GM12878 (cell line): ENCODE data around the gene SWT1. TPM values are rescaled to one million over a fixed set of nuclear protein-coding genes. Genes with fewer than 3 reads are reported as not detected.

Experiments used
- ASH2L ChIP-seq: fragments of 300-600, 200-600 bp; sonication (generic); IDR thresholded peaks from 2 replicates; pipeline ENCODE4 v1.6.1; 2017; ENCODE audit warnings: low read depth, mild to moderate bottlenecking, borderline replicate concordance
- ATF2 ChIP-seq: IDR thresholded peaks from 2 replicates; pipeline ENCODE4 v1.6.1; 2012; ENCODE audit warnings: low read length, inconsistent platforms
- CBX5 ChIP-seq: sonication (generic); IDR thresholded peaks from 2 replicates; pipeline ENCODE4 v1.6.1; 2016; ENCODE audit warnings: low read depth, moderate library complexity, mild to moderate bottlenecking, inconsistent platforms
- ETV6 ChIP-seq, 2 experiments: fragments of 450-650 bp in 1 of 2; IDR thresholded peaks in 1 of 2; conservative IDR thresholded peaks in 1 of 2; 2 replicates each; pipeline ENCODE4 v1.6.1; 2014; ENCODE audit warnings: antibody characterized with exemption in 1 of 2, borderline replicate concordance in 1 of 2, low read depth in 1 of 2, mild to moderate bottlenecking in 1 of 2, moderate library complexity in 1 of 2
- IKZF2 ChIP-seq, 2 experiments: fragments of 450-650 bp; IDR thresholded peaks; 2 replicates each; pipeline ENCODE4 v1.6.1; 2017; ENCODE audit warnings: mild to moderate bottlenecking in 2 of 2, moderate library complexity in 2 of 2
- NKRF ChIP-seq: fragments of 450-650 bp; conservative IDR thresholded peaks from 2 replicates; pipeline ENCODE4 v1.6.1; 2017; ENCODE audit warnings: mild to moderate bottlenecking, moderate library complexity
- POLR2AphosphoS5 ChIP-seq: IDR thresholded peaks from 2 replicates; pipeline ENCODE4 v1.6.1; 2011; ENCODE audit warnings: mild to moderate bottlenecking, low read length, inconsistent platforms
- REST ChIP-seq: IDR thresholded peaks from 2 replicates; pipeline ENCODE4 v1.6.1; 2012; ENCODE audit warnings: mild to moderate bottlenecking, low read depth, low read length
- RFX5 ChIP-seq: IDR thresholded peaks from 2 replicates; pipeline ENCODE4 v1.6.1; 2011; ENCODE audit warnings: low read depth, low read length, improper control_type of control experiment
- SREBF1 ChIP-seq: IDR thresholded peaks from 2 replicates; pipeline ENCODE4 v1.6.1; 2012; ENCODE audit warnings: mild to moderate bottlenecking, low read length
- STAT1 ChIP-seq: fragments of 450-650 bp; conservative IDR thresholded peaks from 2 replicates; pipeline ENCODE4 v1.6.1; 2014; ENCODE audit warnings: antibody characterized with exemption, mild to moderate bottlenecking
- YBX1 ChIP-seq: fragments of 450-650 bp; IDR thresholded peaks from 2 replicates; pipeline ENCODE4 v1.6.1; 2016; ENCODE audit warnings: antibody characterized with exemption
- ZNF274 ChIP-seq: IDR thresholded peaks from one replicate; pipeline ENCODE4 v1.8.0; 2011; ENCODE audit not compliant: insufficient read length, insufficient read depth
- ZNF687 ChIP-seq: fragments of 450-650 bp; IDR thresholded peaks from 2 replicates; pipeline ENCODE4 v1.6.1; 2017; ENCODE audit warnings: mild to moderate bottlenecking, moderate library complexity
- polyA plus RNA-seq, 11 experiments: library from polyadenylated mRNA; depleted of rRNA in 4 of 11; unstranded in 6 of 11; stranded (reverse) in 5 of 11; fragments of >200 nt; fragmentation: Nextera tagmentation in 4 of 11; fragmentation: Illumina TruSeq in 1 of 11; extraction: Ambion mirVana in 4 of 11; extraction: Trizol in 1 of 11; gene quantifications; 1 replicate in 1 of 11; 2 replicates in 10 of 11; pipeline versions ENCODE4 v1.2.1 to v1.2.3, GENCODE V29; 2011 to 2016; ENCODE audit warnings: inconsistent platforms in 2 of 11, missing spikeins in 2 of 11, low read depth in 1 of 11
- total RNA-seq, 4 experiments: library from RNA; depleted of rRNA in 3 of 4; stranded (reverse); fragments of >200 nt in 3 of 4; fragmentation: Illumina TruSeq in 1 of 4; extraction: Trizol in 1 of 4; gene quantifications; 2 replicates each; pipeline versions ENCODE4 v1.2.1 to v1.2.3, GENCODE V29; 2013 to 2021

Gene SWT1
- total and polyA plus RNA-seq, 10 of the 15 experiments (the other 5 are each of a cell fraction or from before 2014, with no cell fraction given) = 1.0 to 4.2 (median 2.6) TPM

- no peak for TF ChIP-seq ZNF687
- no peak for TF ChIP-seq CBX5
- TF ChIP-seq ATF2 = no peak
- no peak for TF ChIP-seq NKRF
- no peak for TF ChIP-seq REST
- no peak for TF ChIP-seq SREBF1
- no peak for TF ChIP-seq RFX5
- TF ChIP-seq POLR2AphosphoS5 = no peak
- TF ChIP-seq STAT1 = no peak
- TF ChIP-seq ETV6 (conservative IDR thresholded peaks at IDR 0.05 in 1 of 2, IDR thresholded peaks at IDR 0.05 in 1 of 2; ENCODE audit: borderline replicate concordance in 1 of 2, low read depth in 1 of 2) = no peak
- TF ChIP-seq ASH2L = no peak
- TF ChIP-seq YBX1 = no peak
- TF ChIP-seq IKZF2 (IDR thresholded peaks at IDR 0.05) = no peak
- TF ChIP-seq ZNF274 = no peak
Observed at GRCh38 chr1:185260611-185261010, 103.6 kb downstream of the SWT1 start (continued).
